Body of pancreas (tissue), 4 donors: ENCODE results near the gene PFDN2. TPM values are rescaled to one million over a fixed set of nuclear protein-coding genes. Genes with fewer than 3 reads are reported as not detected.

Experiments
- ATAC-seq: fragments of 150-250 bp; one replicate; pipeline ENCODE4 v1.9.1; 2016
- DNase-seq, 4 donors: peaks; one replicate each; pipeline ENCODE4 v3.0.0-alpha.2; 2019
- H3K27ac ChIP-seq, 4 donors: fragments of 200-600 bp; sonication (generic); 1 replicate in 3 of 4; 2 replicates in 1 of 4; pipeline versions ENCODE4 v1.5.1 to v1.6.1; 2016 to 2019; ENCODE audit warnings: mild to moderate bottlenecking in 1 of 4, mixed read lengths in 1 of 4, moderate library complexity in 1 of 4
- H3K27me3 ChIP-seq, 2 donors: fragments of 200-600 bp; sonication (generic); one replicate each; pipeline ENCODE4 v1.6.0; 2016; ENCODE audit warnings: mild to moderate bottlenecking in 1 of 2
- H3K36me3 ChIP-seq, 2 donors: fragments of 200-600 bp; sonication (generic); replicated peaks in 1 of 2; 2 replicates each; pipeline ENCODE4 v1.5.1; 2016; ENCODE audit warnings: low read depth in 2 of 2; ENCODE audit not compliant: insufficient read depth in 1 of 2
- H3K4me1 ChIP-seq: fragments of 200-600 bp; sonication (generic); one replicate; pipeline ENCODE4 v1.6.0; 2016
- H3K4me3 ChIP-seq, 2 donors: fragments of 200-600 bp; sonication (generic); 1 replicate in 1 of 2; 2 replicates in 1 of 2; pipeline ENCODE4 v1.5.1; 2016 to 2019
- H3K9me3 ChIP-seq, 3 donors: fragments of 200-600 bp; sonication (generic); 1 replicate in 2 of 3; 2 replicates in 1 of 3; pipeline ENCODE4 v1.5.1; 2016
- POLR2A ChIP-seq, 3 donors: fragments of 450-650 bp; IDR thresholded peaks; one replicate each; pipeline ENCODE4 v1.6.1; 2016; ENCODE audit warnings: antibody characterized with exemption in 3 of 3, mild to moderate bottlenecking in 2 of 3
- WGBS, 2 donors: methylation state at CpG; one replicate each; pipeline ENCODE4 v1.1.5; 2017; 5-methylcytosine and 5-hydroxymethylcytosine counted together
- intact Hi-C: fragments of 100-400 bp; cut with DNase I; formaldehyde crosslinking; loops from one replicate; pipeline ENCODE4 v1.15.1; 2023
- small RNA-seq: library from RNA; depleted of rRNA; stranded (forward); fragments of <200 nt; gene quantifications from one replicate; pipeline ENCODE3, GENCODE V24; 2016
- total RNA-seq, 2 donors: library from RNA; depleted of rRNA; stranded (reverse); fragments of >200 nt; gene quantifications; one replicate each; pipeline ENCODE4 v1.1.0, GENCODE V29; 2016
- TF ChIP-seq, protein P1 (sequence below), 7 experiments: fragments of 450-650 bp in 4 of 7; fragments of 200-600 bp in 3 of 7; sonication (generic) in 3 of 7; IDR thresholded peaks; one replicate each; pipeline ENCODE4 v1.5.1; 2016 to 2019; ENCODE audit warnings: antibody characterized with exemption in 7 of 7

Gene PFDN2
- total RNA-seq, 2 donors from 2014 or later = 29.6 to 54.7 TPM

DNA sequence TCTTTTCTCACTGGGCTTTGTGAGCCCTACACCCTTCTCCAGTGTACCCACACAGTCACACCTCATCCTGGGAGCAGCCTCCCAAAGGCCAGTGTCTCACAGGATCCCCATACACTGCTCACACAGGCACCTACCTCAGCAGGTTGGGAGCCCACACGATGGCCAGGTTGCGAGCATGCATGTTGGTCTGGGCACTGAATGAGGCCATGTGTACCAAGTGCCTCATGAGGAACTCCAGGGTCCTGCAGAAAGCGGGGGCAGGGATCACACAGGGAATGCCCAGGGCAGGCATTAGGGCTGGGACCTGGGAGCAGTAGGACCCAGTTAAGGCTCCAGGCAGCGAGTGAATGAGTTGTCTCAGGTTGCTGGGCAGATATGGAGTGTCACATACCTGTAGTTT lies 63.6 kb downstream of the PFDN2 start:
- H3K4me1 ChIP-seq = no peaks in the 10 kb centered on the region
- no peaks in the 10 kb centered on the region for H3K36me3 ChIP-seq
- TF ChIP-seq POLR2A (IDR thresholded peaks at IDR 0.05) = no peak
- TF ChIP-seq, protein P1, sequence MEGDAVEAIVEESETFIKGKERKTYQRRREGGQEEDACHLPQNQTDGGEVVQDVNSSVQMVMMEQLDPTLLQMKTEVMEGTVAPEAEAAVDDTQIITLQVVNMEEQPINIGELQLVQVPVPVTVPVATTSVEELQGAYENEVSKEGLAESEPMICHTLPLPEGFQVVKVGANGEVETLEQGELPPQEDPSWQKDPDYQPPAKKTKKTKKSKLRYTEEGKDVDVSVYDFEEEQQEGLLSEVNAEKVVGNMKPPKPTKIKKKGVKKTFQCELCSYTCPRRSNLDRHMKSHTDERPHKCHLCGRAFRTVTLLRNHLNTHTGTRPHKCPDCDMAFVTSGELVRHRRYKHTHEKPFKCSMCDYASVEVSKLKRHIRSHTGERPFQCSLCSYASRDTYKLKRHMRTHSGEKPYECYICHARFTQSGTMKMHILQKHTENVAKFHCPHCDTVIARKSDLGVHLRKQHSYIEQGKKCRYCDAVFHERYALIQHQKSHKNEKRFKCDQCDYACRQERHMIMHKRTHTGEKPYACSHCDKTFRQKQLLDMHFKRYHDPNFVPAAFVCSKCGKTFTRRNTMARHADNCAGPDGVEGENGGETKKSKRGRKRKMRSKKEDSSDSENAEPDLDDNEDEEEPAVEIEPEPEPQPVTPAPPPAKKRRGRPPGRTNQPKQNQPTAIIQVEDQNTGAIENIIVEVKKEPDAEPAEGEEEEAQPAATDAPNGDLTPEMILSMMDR (IDR thresholded peaks at IDR 0.05) = no peak
- no peaks in the 10 kb centered on the region for H3K9me3 ChIP-seq
- no peak overlapping the region for H3K4me3 ChIP-seq
- ATAC-seq = no peak
- no peak for DNase-seq
- H3K27ac ChIP-seq = no peak overlapping the region
- H3K27me3 ChIP-seq = no peaks in the 10 kb centered on the region
- WGBS, 2 donors = 73 to 100% methylated on average over 2 to 4 of the region's 4 CpGs
- intact Hi-C loops = no loop called here

DNA sequence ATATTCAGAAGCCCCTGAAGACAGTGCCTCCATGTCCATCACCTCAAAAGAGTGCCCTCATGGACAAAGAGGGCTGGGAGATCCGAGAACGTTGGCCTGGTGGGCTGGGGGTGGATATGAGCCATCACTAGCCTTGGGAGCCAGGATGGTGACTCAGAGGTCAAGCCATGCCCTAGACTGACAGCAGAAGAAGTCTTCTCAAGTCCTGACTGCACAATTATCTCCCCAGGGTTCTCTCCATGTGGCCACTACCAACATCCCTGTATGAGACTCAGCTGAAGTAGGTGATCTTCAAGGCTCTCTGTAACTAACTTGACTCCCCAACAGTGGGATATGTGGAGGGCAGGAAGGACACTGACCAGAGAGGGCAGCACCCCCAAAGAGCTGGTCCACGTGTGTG lies 64.9 kb downstream of the PFDN2 start:
- no peaks in the 10 kb centered on the region for H3K9me3 ChIP-seq

DNA sequence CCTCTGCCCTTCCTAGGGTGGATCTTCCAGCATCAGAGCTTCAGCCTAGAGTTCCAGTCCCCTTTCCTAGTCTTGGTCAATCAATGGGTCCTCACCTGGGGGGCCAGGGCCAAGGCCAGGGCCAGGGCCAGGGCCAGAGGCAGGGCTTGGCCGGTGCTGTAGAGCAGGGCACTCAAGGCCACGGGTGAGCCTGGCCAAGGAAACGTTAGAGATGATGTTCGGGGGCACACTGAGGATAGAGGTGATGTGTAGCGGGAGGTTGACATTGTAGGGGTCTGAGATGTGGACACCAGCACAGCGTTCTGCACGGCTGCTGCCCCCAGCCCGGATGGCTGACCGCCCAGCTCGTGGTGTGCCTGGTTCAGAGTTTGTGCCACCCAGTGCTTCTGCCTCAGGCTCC lies 66.6 kb downstream of the PFDN2 start:
- TF ChIP-seq, protein P1 (IDR thresholded peaks at IDR 0.05) = no peak
- TF ChIP-seq POLR2A (IDR thresholded peaks at IDR 0.05) = no peak
- Histone ChIP-seq H3K36me3 (no peaks in the 10 kb centered on the region), H3K4me3 (no peak overlapping the region), H3K4me1 (peaks cover 9% of the 10 kb centered on the region), H3K27ac (no peak overlapping the region), H3K9me3 (no peaks in the 10 kb centered on the region), H3K27me3 (no peaks in the 10 kb centered on the region)
- WGBS, 2 donors = 82 to 85% methylated on average over 10 of the region's 10 CpGs
- DNase-seq (no peak), ATAC-seq (no peak)
- intact Hi-C loops = no loop called here

More for the DNA sequence above, 64.9 kb downstream of the PFDN2 start:
- ATAC-seq = no peak
- no peaks in the 10 kb centered on the region for H3K36me3 ChIP-seq
- intact Hi-C loops = no loop called here
- H3K27ac ChIP-seq = no peak overlapping the region
- no peaks in the 10 kb centered on the region for H3K4me1 ChIP-seq
- no peak overlapping the region for H3K4me3 ChIP-seq
- TF ChIP-seq, protein P1 (IDR thresholded peaks at IDR 0.05) = no peak
- TF ChIP-seq POLR2A (IDR thresholded peaks at IDR 0.05) = no peak
- DNase-seq = no peak
- 74 to 78% methylated on average over 2 to 3 of the region's 3 CpGs for WGBS, 2 donors
- H3K27me3 ChIP-seq = no peaks in the 10 kb centered on the region

Small RNA genes lying within 50 kb of the gene (small RNA-seq; reads per million reads assigned to genes)
- not detected for gene RF01225

Other genes with a start within 250 kb of the PFDN2 start
- 1 to 10 TPM; 5.9 to 8.6 TPM for gene ITLN1, start 232.9 kb downstream of the PFDN2 start, total RNA-seq
- gene ITLN2, start 163.2 kb downstream of the PFDN2 start, total RNA-seq = not detected
- gene F11R, start 96.9 kb downstream of the PFDN2 start, total RNA-seq = 10 to 100 TPM; 40.2 to 41.5 TPM
- 10 to 100 TPM; 49.4 to 90.8 TPM for gene TSTD1, start 79.1 kb downstream of the PFDN2 start, total RNA-seq
- 10 to 100 TPM; 32.7 to 46.5 TPM for gene USF1, start 72.1 kb downstream of the PFDN2 start, total RNA-seq
- 1 to 10 TPM; 3.1 to 4.9 TPM for gene ARHGAP30, start 48.1 kb downstream of the PFDN2 start, total RNA-seq
- 1 to 10 TPM; 3.0 to 4.2 TPM for gene NECTIN4, start 28.5 kb downstream of the PFDN2 start, total RNA-seq
- gene KLHDC9, start 19.7 kb downstream of the PFDN2 start, total RNA-seq = 10 to 100 TPM; 13.5 to 22.7 TPM
- gene NIT1, start 68 bp upstream of the PFDN2 start, total RNA-seq = 10 to 100 TPM; 22.8 to 38.6 TPM
- gene DEDD, start 14.6 kb upstream of the PFDN2 start, total RNA-seq = 10 to 100 TPM; 12.9 to 15.8 TPM
- 10 to 100 TPM; 33.6 to 48.8 TPM for gene UFC1, start 35.9 kb upstream of the PFDN2 start, total RNA-seq
- gene USP21, start 41.5 kb upstream of the PFDN2 start, total RNA-seq = 10 to 100 TPM; 17.8 to 21.0 TPM
- 10 to 100 TPM; 16.2 to 18.9 TPM for gene PPOX, start 48.4 kb upstream of the PFDN2 start, total RNA-seq
- gene B4GALT3, start 59.5 kb upstream of the PFDN2 start, total RNA-seq = 10 to 100 TPM; 20.2 to 29.3 TPM
- gene ADAMTS4, start 81.0 kb upstream of the PFDN2 start, total RNA-seq = 1 to 10 TPM; 6.7 to 7.9 TPM
- 10 to 100 TPM; 46.4 to 67.2 TPM for gene NDUFS2, start 84.3 kb upstream of the PFDN2 start, total RNA-seq
- 10 to 100 TPM; 27.0 to 42.0 TPM for gene FCER1G, start 97.3 kb upstream of the PFDN2 start, total RNA-seq
- not detected for gene APOA2, start 105.6 kb upstream of the PFDN2 start, total RNA-seq
- 1 to 10 TPM; 1.8 to 8.9 TPM for gene TOMM40L, start 108.0 kb upstream of the PFDN2 start, total RNA-seq
- not detected for gene NR1I3, start 120.2 kb upstream of the PFDN2 start, total RNA-seq
- not detected for gene PCP4L1, start 140.7 kb upstream of the PFDN2 start, total RNA-seq
- gene MPZ, start 191.9 kb upstream of the PFDN2 start, total RNA-seq = 1 to 10 TPM; 3.6 to 6.6 TPM
- 10 to 100 TPM; 22.7 to 26.2 TPM for gene SDHC, start 196.3 kb upstream of the PFDN2 start, total RNA-seq
- gene CFAP126, start 249.8 kb upstream of the PFDN2 start, total RNA-seq = not detected